HG02642 (cell line): ENCODE results near the gene TJP1.
"Not testable (repeated sequence)": the region's sequence is repeated elsewhere in the genome, so short reads cannot be mapped to it uniquely, and the experiment has no call there.

Experiments
- ATAC-seq: cut with Tn5 transposase; IDR thresholded peaks from one replicate; pipeline ENCODE4 v1.9.1; 2021; ENCODE audit warnings: mild to moderate bottlenecking; ENCODE audit not compliant: unreplicated experiment, poor library complexity

TJP1 gene

DNA sequence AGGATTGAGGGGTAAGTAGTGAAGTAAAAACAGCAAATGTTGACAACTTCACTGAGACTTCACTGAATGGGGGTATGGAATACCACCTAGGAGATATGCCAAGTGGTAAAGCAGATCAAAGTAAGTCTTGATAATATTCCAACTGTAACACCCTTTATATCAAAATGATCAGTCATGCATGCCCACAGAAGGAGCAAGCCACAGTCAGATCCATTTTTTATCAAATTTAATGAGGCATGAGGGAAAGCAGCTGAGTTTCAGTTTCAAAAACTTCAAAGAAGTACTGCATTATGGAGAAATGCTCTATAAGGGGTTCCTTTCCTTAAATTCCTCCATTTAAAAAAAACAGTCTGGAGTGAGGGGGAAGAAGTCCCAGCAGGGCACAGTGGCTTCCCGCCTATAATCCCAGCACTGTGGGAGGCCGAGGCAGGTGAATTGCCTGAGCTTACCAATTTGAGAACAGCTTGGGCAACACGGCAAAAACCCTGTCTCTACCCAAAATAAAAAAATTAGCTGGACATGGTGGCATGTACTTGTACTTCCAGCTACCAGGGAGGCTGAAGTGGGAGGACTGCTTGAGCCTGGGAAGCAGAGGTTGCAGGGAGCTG, 56.9 kb downstream of the TJP1 start:
- no peak for ATAC-seq

GRCh38 chr15:29759596-29759995, 62.7 kb downstream of the TJP1 start:
- no peak for ATAC-seq

GRCh38 chr15:29756358-29757267, 65.7 kb downstream of the TJP1 start:
- ATAC-seq, result no peak

DNA sequence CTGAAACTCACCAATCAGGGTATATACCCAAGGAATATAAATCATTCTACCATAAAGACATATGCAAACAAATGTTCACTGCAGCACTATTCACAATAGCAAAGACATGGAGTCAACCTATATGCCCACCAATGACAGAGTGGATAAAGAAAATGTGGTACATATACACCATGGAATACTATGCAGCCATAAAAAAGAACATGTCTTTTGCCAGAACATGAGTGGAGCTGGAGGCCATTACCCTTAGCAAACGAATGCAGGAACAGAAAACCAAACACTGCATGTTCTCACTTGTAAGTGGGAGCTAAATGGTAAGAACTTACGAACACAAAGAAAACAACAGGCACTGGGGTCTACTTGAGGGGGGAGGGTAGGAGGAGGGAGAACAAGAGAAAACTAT, 68.3 kb downstream of the TJP1 start:
- not testable (repeated sequence) for ATAC-seq

DNA sequence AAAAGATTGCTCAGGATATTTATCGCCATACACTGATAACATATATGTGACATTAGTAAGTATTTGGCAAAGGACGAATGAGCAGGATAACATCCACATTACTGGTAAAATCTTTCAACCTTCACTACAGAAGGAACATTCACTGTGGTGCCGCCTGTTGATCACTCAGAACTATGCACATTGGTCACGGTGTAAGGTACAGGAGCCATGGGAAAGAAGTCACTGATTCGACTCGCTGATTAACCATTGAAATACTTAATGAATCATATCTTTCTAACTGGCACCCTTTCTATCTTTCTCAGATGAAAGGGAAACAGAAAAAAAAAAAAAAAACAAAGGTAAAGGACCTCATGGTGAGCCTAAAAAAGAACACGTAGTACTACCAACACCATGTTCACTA, 68.8 kb downstream of the TJP1 start:
- no peak for ATAC-seq

- ATAC-seq, result no peak
Measured at GRCh38 chr15:29750754-29751153, 71.5 kb downstream of the TJP1 start.

DNA sequence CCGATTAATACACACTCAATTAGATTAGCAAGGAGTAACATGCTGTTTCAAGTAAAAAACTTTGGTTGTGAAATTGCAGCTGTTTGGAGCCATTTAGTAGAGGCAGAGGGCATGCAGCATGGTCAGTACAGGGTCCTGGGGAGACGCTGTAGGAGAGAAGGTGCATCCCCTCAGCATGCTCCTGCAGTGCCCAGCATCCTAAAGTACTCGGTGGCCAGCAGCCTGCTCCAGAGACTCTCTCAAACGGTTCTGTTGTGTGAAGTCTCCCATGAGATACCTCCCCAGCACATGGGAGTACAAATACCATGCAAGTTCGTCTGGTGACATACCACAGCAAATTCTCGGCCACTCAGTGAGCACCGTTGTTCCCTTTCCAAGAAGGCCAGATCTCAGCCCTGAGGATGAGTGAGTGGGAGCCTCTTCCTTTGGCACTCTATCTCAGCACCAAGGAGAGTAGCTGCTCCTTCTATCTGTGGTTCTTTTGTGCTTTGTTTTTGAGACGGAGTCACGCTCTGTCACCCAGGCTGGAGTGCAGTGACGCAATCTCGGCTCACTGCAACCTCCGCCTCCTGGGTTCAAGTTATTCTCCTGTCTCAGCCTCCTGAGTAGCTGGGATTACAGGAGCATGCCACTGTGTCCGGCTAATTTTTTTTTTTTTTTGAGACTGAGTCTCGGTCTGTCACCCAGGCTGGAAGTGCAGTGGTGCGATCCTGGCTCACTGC, 72.7 kb downstream of the TJP1 start:
- ATAC-seq, result no peak

DNA sequence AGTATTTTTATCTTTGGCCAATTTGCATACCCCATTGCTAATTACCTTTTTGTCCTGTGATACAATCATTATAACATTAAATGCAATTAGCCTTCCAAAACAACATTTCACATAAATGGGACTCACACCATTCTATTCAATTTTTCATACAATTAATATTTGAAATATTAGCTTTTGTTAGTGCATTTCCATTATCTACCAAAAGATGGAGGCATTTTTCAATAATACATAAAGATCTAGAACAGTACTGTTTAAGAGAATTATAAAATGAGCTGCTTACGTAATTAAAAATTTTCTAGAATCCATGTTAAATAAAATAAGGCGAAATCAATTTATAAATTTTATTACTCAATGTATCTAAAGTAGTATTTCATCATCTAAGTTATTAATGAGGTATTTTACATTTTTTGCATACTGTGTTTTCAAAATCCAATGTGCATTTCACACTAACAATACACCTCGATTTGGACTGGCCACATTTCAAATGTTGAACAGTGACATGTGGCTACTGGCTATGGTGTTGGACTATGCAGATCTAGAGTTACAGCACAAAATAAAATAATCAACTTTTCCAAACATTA, 74.3 kb downstream of the TJP1 start:
- no peak for ATAC-seq

DNA sequence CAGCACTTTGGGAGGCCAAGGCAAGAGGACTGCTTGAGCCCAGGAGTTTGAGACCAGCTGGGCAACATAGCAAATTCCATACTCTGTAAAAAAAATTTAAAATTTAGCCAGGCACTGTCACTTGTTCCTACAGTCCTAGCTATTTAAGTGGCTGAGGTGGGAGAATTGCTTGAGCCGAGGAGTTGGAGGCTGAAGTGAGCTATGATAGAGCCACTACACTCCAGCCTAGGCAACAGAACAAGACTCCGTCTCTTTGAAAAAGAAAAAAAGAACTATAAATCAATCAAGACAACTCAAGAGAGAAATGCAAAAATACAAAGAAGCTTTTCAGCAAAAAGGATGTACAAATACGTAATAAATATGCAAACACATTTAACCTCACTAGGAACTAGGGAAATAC, 78.8 kb downstream of the TJP1 start:
- ATAC-seq, result no peak

GRCh38 chr15:29740692-29741311, 81.5 kb downstream of the TJP1 start:
- ATAC-seq, result no peak

DNA sequence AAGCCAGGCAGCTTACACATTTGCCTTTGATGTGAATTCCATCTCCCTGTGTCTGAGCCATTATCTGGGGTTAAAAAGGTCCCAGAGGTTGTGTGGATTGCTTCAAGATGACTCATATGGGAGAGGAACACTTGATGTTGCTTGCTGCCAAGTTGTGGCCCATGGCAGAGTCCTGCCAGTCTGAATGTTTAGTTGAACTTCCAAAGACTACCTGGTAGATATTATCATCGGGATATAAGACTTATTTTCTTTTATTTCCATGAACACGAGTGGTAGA, 85.6 kb downstream of the TJP1 start:
- no peak for ATAC-seq

GRCh38 chr15:29736012-29736743, 86.1 kb downstream of the TJP1 start:
- ATAC-seq, result no peak

DNA sequence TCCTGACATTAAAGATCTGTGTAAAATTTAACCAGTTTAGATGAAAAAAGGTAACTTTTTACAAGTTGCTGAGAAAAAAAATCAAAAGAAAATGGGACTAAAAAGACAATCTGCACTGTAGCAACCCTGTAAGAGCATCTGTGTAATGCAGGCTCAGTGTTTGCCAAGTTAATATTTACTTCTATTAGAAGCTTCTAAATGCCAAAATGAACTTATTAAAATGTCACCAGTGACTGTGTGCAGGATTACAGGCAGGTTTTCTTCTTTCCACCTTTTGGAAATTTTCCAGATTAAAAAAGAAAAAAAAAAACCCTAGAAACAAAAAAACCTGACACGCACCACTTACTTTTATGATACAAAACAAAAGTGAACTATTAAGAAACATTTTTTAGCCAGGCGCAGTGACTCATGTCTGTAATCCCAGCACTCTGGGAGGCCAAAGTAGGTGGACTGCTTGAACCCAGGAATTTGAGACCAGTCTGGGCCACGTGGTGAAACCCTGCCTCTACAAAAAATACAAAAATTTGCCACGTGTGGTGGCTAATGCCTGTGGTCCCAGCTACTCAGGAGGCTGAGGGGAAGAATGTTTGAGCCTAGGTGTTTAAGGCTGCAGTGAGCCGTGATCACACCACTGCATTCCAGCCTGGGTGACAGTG, 87.2 kb downstream of the TJP1 start:
- no peak for ATAC-seq

- ATAC-seq, result no peak
Measured at GRCh38 chr15:29731865-29732264, 90.4 kb downstream of the TJP1 start.

GRCh38 chr15:29730471-29730870, 91.8 kb downstream of the TJP1 start:
- ATAC-seq, result not testable (repeated sequence)

GRCh38 chr15:29728418-29728817, 93.8 kb downstream of the TJP1 start:
- ATAC-seq, result no peak

GRCh38 chr15:29727871-29728270, 94.4 kb downstream of the TJP1 start:
- no peak for ATAC-seq

- no peak for ATAC-seq
Measured at GRCh38 chr15:29726553-29726952, 95.7 kb downstream of the TJP1 start.

- no peak for ATAC-seq
Measured at GRCh38 chr15:29724026-29724425, 98.2 kb downstream of the TJP1 start.
